ENCODE measurements around the gene MAD1L1.

- TF ChIP-seq CTCF (IDR thresholded peaks at IDR 0.05) = no peak
- no peak for TF ChIP-seq POLR2A (IDR thresholded peaks at IDR 0.05)
Measured at GRCh38 chr7:2202901-2203765, 29.6 kb downstream of the MAD1L1 start.
